HG02885 (cell line): ENCODE results near the gene ZC2HC1B.
"Not testable (repeated sequence)": the region's sequence is repeated elsewhere in the genome, so short reads cannot be mapped to it uniquely, and the experiment has no call there.

Experiments
- ATAC-seq: cut with Tn5 transposase; IDR thresholded peaks from one replicate; pipeline ENCODE4 v1.9.1; 2021; ENCODE audit warnings: mild to moderate bottlenecking; ENCODE audit not compliant: unreplicated experiment, poor library complexity

ZC2HC1B gene

GRCh38 chr6:143864234-143864633 lies at the start of gene ZC2HC1B:
Gene ZC2HC1B (plus strand): TSS chr6:143864474. CDS start chr6:143864540, 66 bp downstream.
- no peak for ATAC-seq

- ATAC-seq, result no peak
Measured at GRCh38 chr6:143817621-143818020, 46.7 kb upstream of the ZC2HC1B start.

DNA sequence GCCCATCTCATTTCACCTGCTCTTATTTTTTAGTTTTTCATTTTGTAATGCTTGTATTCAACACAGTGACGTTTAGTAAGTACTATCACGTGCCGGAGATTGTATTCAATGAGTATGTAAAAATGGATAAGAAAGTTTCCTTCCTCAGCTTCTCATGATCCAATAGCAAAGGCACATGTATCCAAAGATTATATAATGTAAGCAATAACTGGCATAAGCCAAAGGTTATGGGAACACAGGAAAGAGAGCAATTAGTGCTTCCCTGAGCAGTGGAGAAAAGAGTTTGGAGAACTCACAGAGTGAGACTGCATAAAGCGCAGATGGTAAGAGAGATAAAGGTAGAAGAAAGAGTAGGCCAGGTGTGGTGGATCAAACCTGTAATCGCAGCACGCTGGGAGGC lies 42.9 kb upstream of the ZC2HC1B start:
- ATAC-seq, result no peak

DNA sequence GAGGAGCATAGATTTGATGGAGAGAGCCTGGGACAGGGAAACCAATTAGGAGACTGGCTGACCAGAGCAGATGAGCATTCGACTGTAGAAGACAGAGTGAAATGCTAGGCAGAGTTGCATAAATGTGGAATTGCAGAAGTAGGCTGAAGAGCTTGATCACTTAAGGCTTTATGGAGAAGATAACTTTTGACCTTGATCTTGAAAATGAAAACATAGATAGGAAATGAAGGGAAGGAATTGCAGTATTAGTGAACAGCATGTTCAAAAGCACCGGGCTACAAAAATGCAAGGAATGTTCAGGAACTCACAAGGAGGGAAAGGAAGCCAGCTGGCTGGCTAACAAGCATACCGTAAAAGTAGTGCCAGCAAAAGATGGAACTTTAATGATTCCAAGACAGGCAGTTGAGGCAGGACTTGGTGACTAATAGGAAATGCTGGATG lies 41.7 kb upstream of the ZC2HC1B start:
- ATAC-seq, result no peak

GRCh38 chr6:143823548-143823947 lies 40.7 kb upstream of the ZC2HC1B start:
- no peak for ATAC-seq

DNA sequence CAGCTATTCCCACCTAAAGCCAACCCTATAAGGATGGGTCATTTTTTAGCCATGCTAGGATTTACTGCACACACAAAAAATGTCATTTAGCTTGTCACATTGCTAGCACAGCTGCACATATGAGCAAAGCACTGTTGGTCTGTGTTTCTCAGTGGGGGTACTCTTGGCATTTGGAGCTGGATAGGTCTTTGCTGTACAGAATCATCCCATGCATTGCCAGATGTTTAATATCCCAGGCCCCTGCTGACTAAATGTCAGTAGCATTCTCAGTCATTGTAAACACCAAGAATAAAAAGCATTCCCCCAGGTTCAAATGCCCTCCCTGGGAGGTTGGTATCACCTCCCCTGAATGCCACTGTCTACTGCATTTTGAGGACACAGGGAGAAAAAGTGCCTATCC lies 35.7 kb upstream of the ZC2HC1B start:
- no peak for ATAC-seq

DNA sequence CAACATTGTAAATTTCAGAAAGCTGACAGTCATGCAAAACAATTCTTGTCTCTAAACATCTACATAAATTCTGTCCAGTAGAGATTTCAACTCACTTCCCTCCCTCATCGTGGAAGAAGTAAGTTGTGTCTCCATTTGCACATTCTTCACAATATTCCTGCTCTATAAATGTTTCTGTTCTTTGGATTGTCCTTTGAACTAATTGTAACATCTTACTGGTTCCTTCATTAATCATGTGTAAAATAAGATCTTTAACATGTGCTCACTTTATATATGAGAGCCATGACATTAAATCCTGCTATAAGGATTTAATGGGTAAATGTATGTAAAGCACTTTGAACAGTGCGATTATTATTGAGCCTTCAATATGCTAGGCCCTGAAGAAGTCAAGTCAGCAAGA lies 28.1 kb upstream of the ZC2HC1B start:
- no peak for ATAC-seq

DNA sequence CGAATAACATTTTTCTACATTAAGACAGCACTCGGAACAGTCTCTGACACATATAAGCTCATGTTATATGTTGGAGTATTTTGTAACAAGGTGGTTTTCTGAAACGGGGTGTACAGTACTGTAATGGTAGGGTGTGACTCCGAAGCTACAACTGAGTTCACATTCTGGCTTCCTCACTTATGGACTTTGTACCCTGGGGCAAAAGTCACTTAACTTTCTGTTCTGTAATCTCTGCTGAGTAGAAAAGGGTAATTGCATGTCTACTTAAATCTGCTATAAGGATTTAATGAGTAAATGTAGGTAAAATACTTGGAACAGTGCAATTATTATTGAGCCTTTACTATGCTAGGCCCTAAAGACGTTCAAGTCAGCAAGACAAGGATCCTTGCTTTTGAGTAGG lies 25.9 kb upstream of the ZC2HC1B start:
- no peak for ATAC-seq

GRCh38 chr6:143839196-143839595 lies 25.1 kb upstream of the ZC2HC1B start:
- no peak for ATAC-seq

- ATAC-seq, result no peak
Measured at GRCh38 chr6:143840595-143841265, 23.5 kb upstream of the ZC2HC1B start.

GRCh38 chr6:143842461-143842901 lies 21.8 kb upstream of the ZC2HC1B start:
- ATAC-seq, result no peak

- peak; percentile 100 for ATAC-seq
Measured at GRCh38 chr6:143842902-143843676, 21.2 kb upstream of the ZC2HC1B start, which contains the start of gene LTV1. Gene LTV1 (plus strand): TSS chr6:143843338. CDS start chr6:143843478, 140 bp downstream.

GRCh38 chr6:143843677-143843999 lies 20.6 kb upstream of the ZC2HC1B start:
- ATAC-seq, result peak; percentile 8

- no peak for ATAC-seq
Measured at GRCh38 chr6:143844006-143844405, 20.3 kb upstream of the ZC2HC1B start.

DNA sequence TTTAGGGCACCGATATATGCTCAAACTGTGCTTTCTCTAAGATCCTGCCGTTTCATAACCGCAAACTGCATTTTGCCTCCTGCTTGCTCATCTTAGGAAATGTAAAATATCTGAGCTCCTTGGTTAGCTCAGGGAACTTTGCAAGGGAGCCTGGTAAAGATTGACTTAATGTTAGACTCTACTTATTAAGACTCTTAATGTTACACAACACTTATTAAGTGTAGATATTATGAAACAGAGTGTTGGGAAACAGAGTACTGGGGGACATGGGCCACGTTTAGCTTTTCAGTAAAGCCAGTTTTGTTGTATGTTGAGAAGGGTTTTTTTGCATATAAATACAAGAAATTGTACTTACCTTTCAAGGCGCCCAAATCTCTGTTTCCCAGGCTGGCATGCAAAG lies 19.2 kb upstream of the ZC2HC1B start:
- ATAC-seq, result no peak

GRCh38 chr6:143851706-143852105 lies 12.6 kb upstream of the ZC2HC1B start:
- ATAC-seq, result not testable (repeated sequence)

- ATAC-seq, result not testable (repeated sequence)
Measured at GRCh38 chr6:143855057-143855456, 9.2 kb upstream of the ZC2HC1B start.

GRCh38 chr6:143856762-143857161 lies 7.5 kb upstream of the ZC2HC1B start:
- ATAC-seq, result not testable (repeated sequence)

- no peak for ATAC-seq
Measured at GRCh38 chr6:143857651-143858050, 6.6 kb upstream of the ZC2HC1B start.

DNA sequence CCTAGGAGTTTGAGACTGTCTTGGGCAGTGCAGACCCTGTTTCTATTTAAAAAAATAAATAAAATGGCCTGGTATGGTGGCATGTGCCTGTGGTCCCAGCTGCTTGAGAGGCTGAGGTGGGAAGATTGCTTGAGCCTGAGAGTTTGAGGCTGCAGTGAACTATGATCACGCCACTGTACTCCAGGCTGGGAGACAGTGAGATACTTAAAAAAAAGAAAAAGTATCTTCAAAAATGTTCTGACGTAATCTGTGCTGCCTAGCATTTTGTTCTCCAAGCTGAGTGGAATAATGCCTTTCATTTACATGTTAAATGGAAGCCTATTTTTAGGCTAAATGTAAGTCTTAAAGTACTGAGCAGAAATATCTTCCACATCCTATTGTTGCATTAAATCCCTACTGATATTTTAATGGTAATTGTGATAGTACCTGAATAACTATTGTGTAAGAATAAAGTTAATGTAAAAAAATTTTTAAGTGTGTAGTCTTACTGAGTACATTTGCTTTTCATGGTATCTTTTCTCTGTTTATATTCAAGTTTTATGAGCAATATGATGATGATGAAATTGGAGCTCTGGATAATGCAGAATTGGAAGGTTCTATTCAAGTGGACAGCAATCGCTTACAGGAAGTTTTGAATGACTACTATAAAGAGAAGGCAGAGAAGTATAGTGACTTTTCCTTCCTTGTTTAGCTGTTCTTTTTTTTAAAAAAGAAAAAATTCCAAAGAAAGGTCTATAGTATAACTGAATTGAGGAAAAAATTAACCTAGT lies 4.2 kb upstream of the ZC2HC1B start:
- no peak for ATAC-seq

GRCh38 chr6:143863771-143864170 lies 503 bp upstream of the ZC2HC1B start:
- no peak for ATAC-seq
